ENCODE results near the gene ELP2. TPM values are rescaled to one million over a fixed set of nuclear protein-coding genes. Genes with fewer than 3 reads are reported as not detected.

Gene ELP2
- total and polyA plus RNA-seq, 2 experiments from 2014 or later, result 57.6 to 103 TPM

GRCh38 chr18:36149514-36150289 is 20.0 kb downstream of the ELP2 start:
- DNase-seq, result no peak
- Histone ChIP-seq H3K27me3 (replicated peaks; ENCODE audit: insufficient read depth) (no peaks in the 10 kb centered on the region), H3K27ac (no peak overlapping the region), H2AFZ (no peak overlapping the region), H3F3A (ENCODE audit: insufficient read depth) (peaks cover 30% of the 10 kb centered on the region), H3K9ac (no peak overlapping the region), H3K36me3 (ENCODE audit: low read depth) (peaks cover 44% of the 10 kb centered on the region), H3K79me2 (ENCODE audit: insufficient read depth) (no peaks in the 10 kb centered on the region), H4K20me1 (ENCODE audit: insufficient read depth) (no peaks in the 10 kb centered on the region), H3K4me2 (ENCODE audit: unreplicated experiment) (no peak overlapping the region), H3K9me3 (ENCODE audit: low read depth) (no peaks in the 10 kb centered on the region), H3K4me1 (ENCODE audit: insufficient read depth) (peaks cover 16% of the 10 kb centered on the region), H3K9me2 (ENCODE audit: insufficient read depth) (no peaks in the 10 kb centered on the region), H3K4me3 (no peak overlapping the region)
- in situ Hi-C loops (cut with MboI), result no loop called here
- TF ChIP-seq EZH2 (IDR thresholded peaks at IDR 0.05; ENCODE audit: insufficient read depth, poor library complexity, severe bottlenecking) (no peak), EZH2phosphoT487 (IDR thresholded peaks at IDR 0.05; ENCODE audit: insufficient read depth, low read depth) (no peak)
- WGBS, 2 experiments (ENCODE audit: low coverage in 1 of 2, low lambda C conversion rate in 2 of 2, missing lambda C conversion rate in 2 of 2), result 98 to 99% methylated on average over 5 of the region's 5 CpGs

GRCh38 chr18:36152781-36153180 is 23.1 kb downstream of the ELP2 start:
- H3K36me3 ChIP-seq (ENCODE audit: low read depth), result peaks cover 45% of the 10 kb centered on the region
- H3K27me3 ChIP-seq (replicated peaks; ENCODE audit: insufficient read depth), result no peaks in the 10 kb centered on the region
- H3K9ac ChIP-seq, result no peak overlapping the region
- peaks cover 60% of the 10 kb centered on the region for H3F3A ChIP-seq (ENCODE audit: insufficient read depth)
- no peak for TF ChIP-seq EZH2 (IDR thresholded peaks at IDR 0.05; ENCODE audit: insufficient read depth, poor library complexity, severe bottlenecking)
- TF ChIP-seq EZH2phosphoT487 (IDR thresholded peaks at IDR 0.05; ENCODE audit: insufficient read depth, low read depth), result no peak
- H3K27ac ChIP-seq, result peak overlapping the region; percentile 76
- no peak overlapping the region for H3K4me3 ChIP-seq
- in situ Hi-C loops (cut with MboI), result no loop called here
- H3K4me1 ChIP-seq (ENCODE audit: insufficient read depth), result peaks cover 39% of the 10 kb centered on the region
- no peaks in the 10 kb centered on the region for H3K9me2 ChIP-seq (ENCODE audit: insufficient read depth)
- H2AFZ ChIP-seq, result no peak overlapping the region
- no peaks in the 10 kb centered on the region; the same call in 1 of the 2 replicates for H3K79me2 ChIP-seq (ENCODE audit: insufficient read depth)
- no peaks in the 10 kb centered on the region for H3K9me3 ChIP-seq (ENCODE audit: low read depth)
- peak overlapping the region; percentile 19 for H3K4me2 ChIP-seq (ENCODE audit: unreplicated experiment)
- DNase-seq, result no peak
- H4K20me1 ChIP-seq (ENCODE audit: insufficient read depth), result no peaks in the 10 kb centered on the region
- WGBS, 2 experiments (ENCODE audit: low coverage in 1 of 2, low lambda C conversion rate in 2 of 2, missing lambda C conversion rate in 2 of 2), result 67 to 72% methylated on average over 1 of the region's 1 CpG

GRCh38 chr18:36153203-36153602 is 23.5 kb downstream of the ELP2 start:
- H3K27me3 ChIP-seq (replicated peaks; ENCODE audit: insufficient read depth), result no peaks in the 10 kb centered on the region
- H3K4me1 ChIP-seq (ENCODE audit: insufficient read depth), result peaks cover 43% of the 10 kb centered on the region
- H3K9me3 ChIP-seq (ENCODE audit: low read depth), result no peaks in the 10 kb centered on the region
- H3K79me2 ChIP-seq (ENCODE audit: insufficient read depth), result no peaks in the 10 kb centered on the region; the same call in 1 of the 2 replicates
- H3K4me2 ChIP-seq (ENCODE audit: unreplicated experiment), result peak overlapping the region; percentile 19
- no peak overlapping the region for H3K4me3 ChIP-seq
- TF ChIP-seq EZH2 (IDR thresholded peaks at IDR 0.05; ENCODE audit: insufficient read depth, poor library complexity, severe bottlenecking) (no peak), EZH2phosphoT487 (IDR thresholded peaks at IDR 0.05; ENCODE audit: insufficient read depth, low read depth) (no peak)
- peak; percentile 57 for DNase-seq
- peak overlapping the region; percentile 76 for H3K27ac ChIP-seq
- H3F3A ChIP-seq (ENCODE audit: insufficient read depth), result peaks cover 65% of the 10 kb centered on the region
- H3K9me2 ChIP-seq (ENCODE audit: insufficient read depth), result no peaks in the 10 kb centered on the region
- in situ Hi-C loops (cut with MboI), result no loop called here
- peak overlapping the region; percentile 38 for H3K9ac ChIP-seq
- H4K20me1 ChIP-seq (ENCODE audit: insufficient read depth), result no peaks in the 10 kb centered on the region
- no peak overlapping the region for H2AFZ ChIP-seq
- peaks cover 42% of the 10 kb centered on the region for H3K36me3 ChIP-seq (ENCODE audit: low read depth)
- 64 to 69% methylated on average over 4 of the region's 4 CpGs for WGBS, 2 experiments (ENCODE audit: low coverage in 1 of 2, low lambda C conversion rate in 2 of 2, missing lambda C conversion rate in 2 of 2)

GRCh38 chr18:36153771-36154170 is 24.1 kb downstream of the ELP2 start:
- H3K36me3 ChIP-seq (ENCODE audit: low read depth), result peaks cover 37% of the 10 kb centered on the region
- peak overlapping the region; percentile 38 for H3K9ac ChIP-seq
- no peaks in the 10 kb centered on the region for H3K9me3 ChIP-seq (ENCODE audit: low read depth)
- H3K79me2 ChIP-seq (ENCODE audit: insufficient read depth), result peaks cover 1% of the 10 kb centered on the region
- no peak overlapping the region for H3K4me2 ChIP-seq (ENCODE audit: unreplicated experiment)
- H3K27ac ChIP-seq, result peak overlapping the region; percentile 76
- in situ Hi-C loops (cut with MboI), result no loop called here
- WGBS, 2 experiments (ENCODE audit: low coverage in 1 of 2, low lambda C conversion rate in 2 of 2, missing lambda C conversion rate in 2 of 2), result 50 to 63% methylated on average over 2 of the region's 2 CpGs
- peaks cover 70% of the 10 kb centered on the region for H3F3A ChIP-seq (ENCODE audit: insufficient read depth)
- DNase-seq, result peak; percentile 7
- no peak overlapping the region for H2AFZ ChIP-seq
- H3K4me1 ChIP-seq (ENCODE audit: insufficient read depth), result peaks cover 49% of the 10 kb centered on the region
- H3K9me2 ChIP-seq (ENCODE audit: insufficient read depth), result no peaks in the 10 kb centered on the region
- TF ChIP-seq EZH2 (IDR thresholded peaks at IDR 0.05; ENCODE audit: insufficient read depth, poor library complexity, severe bottlenecking) (no peak), EZH2phosphoT487 (IDR thresholded peaks at IDR 0.05; ENCODE audit: insufficient read depth, low read depth) (no peak)
- no peaks in the 10 kb centered on the region for H4K20me1 ChIP-seq (ENCODE audit: insufficient read depth)
- no peaks in the 10 kb centered on the region for H3K27me3 ChIP-seq (replicated peaks; ENCODE audit: insufficient read depth)
- no peak overlapping the region for H3K4me3 ChIP-seq

Measured in GM23248 (cell line).